Osteoblast (primary cell): ENCODE data around the gene COLEC11. TPM values are rescaled to one million over a fixed set of nuclear protein-coding genes. Genes with fewer than 3 reads are reported as not detected.
"Not testable (repeated sequence)": the region's sequence is repeated elsewhere in the genome, so short reads cannot be mapped to it uniquely, and the experiment has no call there.

Experiments
- DNase-seq: peaks from one replicate; pipeline ENCODE4 v3.0.0; 2011; ENCODE audit warnings: low spot score, mixed read lengths; ENCODE audit not compliant: insufficient read length; ENCODE audit errors: missing footprints
- H2AFZ ChIP-seq: 2 replicates; pipeline ENCODE4 v1.6.0; 2011; ENCODE audit warnings: mild to moderate bottlenecking, low read length
- H3K27ac ChIP-seq: 2 replicates; pipeline ENCODE4 v1.5.1; 2011; ENCODE audit warnings: mild to moderate bottlenecking, low read depth, low read length, moderate library complexity
- H3K27me3 ChIP-seq: 2 replicates; pipeline ENCODE4 v1.6.0; 2012; ENCODE audit warnings: mild to moderate bottlenecking, control low read depth, inconsistent platforms, low read length, moderate library complexity; ENCODE audit not compliant: insufficient read depth
- H3K36me3 ChIP-seq: 2 replicates; pipeline ENCODE4 v1.5.1; 2011; ENCODE audit warnings: mild to moderate bottlenecking, low read length, control low read depth, moderate library complexity; ENCODE audit not compliant: insufficient read depth
- H3K4me1 ChIP-seq: 2 replicates; pipeline ENCODE4 v1.5.1; 2011; ENCODE audit warnings: mild to moderate bottlenecking, low read length, control low read depth, moderate library complexity; ENCODE audit not compliant: insufficient read depth
- H3K4me2 ChIP-seq: 2 replicates; pipeline ENCODE4 v1.6.0; 2011; ENCODE audit warnings: mild to moderate bottlenecking, low read length; ENCODE audit not compliant: insufficient read depth
- H3K4me3 ChIP-seq: fragments of 200-600 bp; sonication (generic); 3 replicates; pipeline ENCODE4 v1.5.1; 2012; ENCODE audit warnings: mild to moderate bottlenecking, low read length, inconsistent platforms; ENCODE audit not compliant: insufficient read depth
- H3K79me2 ChIP-seq: 2 replicates; pipeline ENCODE4 v1.6.0; 2012; ENCODE audit warnings: mild to moderate bottlenecking, low read length, control low read depth, inconsistent platforms; ENCODE audit not compliant: insufficient read depth
- H3K9me3 ChIP-seq: 2 replicates; pipeline ENCODE4 v1.5.1; 2011; ENCODE audit warnings: low read depth, low read length, control low read depth
- H4K20me1 ChIP-seq: 2 replicates; pipeline ENCODE4 v1.6.0; 2012; ENCODE audit warnings: mild to moderate bottlenecking, low read length, control low read depth; ENCODE audit not compliant: insufficient read depth
- total RNA-seq: library from RNA; depleted of rRNA; stranded (reverse); fragments of >200 nt; gene quantifications from 2 replicates; pipeline ENCODE4 v1.2.3, GENCODE V29; 2012
- TF ChIP-seq, protein P1 (sequence below): IDR thresholded peaks from 2 replicates; pipeline ENCODE4 v1.5.1; 2011; ENCODE audit warnings: mild to moderate bottlenecking, low read depth, low read length, moderate library complexity; ENCODE audit errors: extremely low read depth

COLEC11 gene
- total RNA-seq, 1 donor = 0.36 TPM

GRCh38 chr2:3635171-3635974, 40.5 kb downstream of the COLEC11 start:
- Histone ChIP-seq H3K79me2 (no peaks in the 10 kb centered on the region), H4K20me1 (no peaks in the 10 kb centered on the region), H3K27me3 (no peaks in the 10 kb centered on the region), H3K9me3 (no peaks in the 10 kb centered on the region), H3K27ac (no peak overlapping the region), H3K4me3 (no peak overlapping the region), H3K36me3 (no peaks in the 10 kb centered on the region), H2AFZ (no peak overlapping the region), H3K4me2 (no peak overlapping the region), H3K4me1 (no peaks in the 10 kb centered on the region)
- TF ChIP-seq, protein P1, sequence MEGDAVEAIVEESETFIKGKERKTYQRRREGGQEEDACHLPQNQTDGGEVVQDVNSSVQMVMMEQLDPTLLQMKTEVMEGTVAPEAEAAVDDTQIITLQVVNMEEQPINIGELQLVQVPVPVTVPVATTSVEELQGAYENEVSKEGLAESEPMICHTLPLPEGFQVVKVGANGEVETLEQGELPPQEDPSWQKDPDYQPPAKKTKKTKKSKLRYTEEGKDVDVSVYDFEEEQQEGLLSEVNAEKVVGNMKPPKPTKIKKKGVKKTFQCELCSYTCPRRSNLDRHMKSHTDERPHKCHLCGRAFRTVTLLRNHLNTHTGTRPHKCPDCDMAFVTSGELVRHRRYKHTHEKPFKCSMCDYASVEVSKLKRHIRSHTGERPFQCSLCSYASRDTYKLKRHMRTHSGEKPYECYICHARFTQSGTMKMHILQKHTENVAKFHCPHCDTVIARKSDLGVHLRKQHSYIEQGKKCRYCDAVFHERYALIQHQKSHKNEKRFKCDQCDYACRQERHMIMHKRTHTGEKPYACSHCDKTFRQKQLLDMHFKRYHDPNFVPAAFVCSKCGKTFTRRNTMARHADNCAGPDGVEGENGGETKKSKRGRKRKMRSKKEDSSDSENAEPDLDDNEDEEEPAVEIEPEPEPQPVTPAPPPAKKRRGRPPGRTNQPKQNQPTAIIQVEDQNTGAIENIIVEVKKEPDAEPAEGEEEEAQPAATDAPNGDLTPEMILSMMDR = no peak
- DNase-seq = peak; percentile 58

- not testable (repeated sequence) for H3K27ac ChIP-seq, DNase-seq, H3K9me3 ChIP-seq, H2AFZ ChIP-seq, H4K20me1 ChIP-seq, H3K4me2 ChIP-seq, H3K79me2 ChIP-seq, H3K4me1 ChIP-seq, H3K36me3 ChIP-seq, H3K4me3 ChIP-seq, H3K27me3 ChIP-seq
These were observed 41.0 kb downstream of the COLEC11 start for GRCh38 chr2:3635975-3636327.

DNA sequence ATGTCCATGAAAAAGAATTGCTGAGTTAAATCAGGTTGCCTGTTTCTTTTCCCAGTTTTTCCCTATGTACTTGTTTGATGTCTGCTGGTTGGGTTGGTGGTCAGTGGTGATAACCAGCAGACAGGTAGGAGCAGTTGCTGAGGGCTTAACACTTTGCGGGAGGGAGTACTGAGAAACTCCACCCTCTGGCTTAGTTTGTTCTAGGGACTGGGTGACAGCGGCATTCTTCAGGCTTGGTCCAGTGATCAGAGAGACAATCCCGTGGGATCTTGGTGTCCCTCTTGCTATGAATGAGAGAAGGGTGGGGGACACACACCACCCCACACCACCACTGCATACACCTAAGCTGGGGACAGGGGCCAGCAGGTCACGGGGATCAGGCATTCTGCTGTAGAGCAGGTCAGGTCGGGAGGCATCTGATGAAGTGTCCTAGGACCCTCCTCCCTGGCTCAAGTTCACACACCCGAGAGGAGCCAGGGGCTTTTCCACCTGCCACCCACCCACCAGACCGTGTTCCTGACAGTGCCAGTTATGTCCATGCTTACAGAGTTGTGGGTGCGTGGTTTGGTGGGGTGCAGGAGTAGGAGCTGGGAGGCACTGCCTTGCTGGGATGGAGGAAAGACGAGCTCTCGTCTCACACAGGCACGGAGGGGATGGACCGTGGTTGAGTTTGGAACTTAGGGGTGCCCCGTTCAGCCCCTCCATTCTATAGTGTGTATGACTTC, 41.8 kb downstream of the COLEC11 start:
- no peaks in the 10 kb centered on the region for H3K36me3 ChIP-seq
- H4K20me1 ChIP-seq = no peaks in the 10 kb centered on the region
- DNase-seq = peak; percentile 36
- no peaks in the 10 kb centered on the region for H3K9me3 ChIP-seq
- no peak overlapping the region for H3K4me2 ChIP-seq
- no peaks in the 10 kb centered on the region for H3K79me2 ChIP-seq
- H3K27ac ChIP-seq = no peak overlapping the region
- no peak overlapping the region for H3K4me3 ChIP-seq
- H3K27me3 ChIP-seq = no peaks in the 10 kb centered on the region
- H2AFZ ChIP-seq = no peak overlapping the region
- TF ChIP-seq, protein P1 = no peak
- H3K4me1 ChIP-seq = no peaks in the 10 kb centered on the region

GRCh38 chr2:3637311-3637675, 42.4 kb downstream of the COLEC11 start:
- H3K4me2 ChIP-seq = no peak overlapping the region
- H3K79me2 ChIP-seq = no peaks in the 10 kb centered on the region
- H3K4me1 ChIP-seq = no peaks in the 10 kb centered on the region
- H3K27ac ChIP-seq = no peak overlapping the region
- H3K9me3 ChIP-seq = no peaks in the 10 kb centered on the region
- DNase-seq = peak; percentile 45
- H3K4me3 ChIP-seq = no peak overlapping the region
- H4K20me1 ChIP-seq = no peaks in the 10 kb centered on the region
- TF ChIP-seq, protein P1 = no peak
- H3K27me3 ChIP-seq = no peaks in the 10 kb centered on the region
- no peak overlapping the region for H2AFZ ChIP-seq
- H3K36me3 ChIP-seq = no peaks in the 10 kb centered on the region
